ENCODE measurements around the gene CPAMD8. TPM values are rescaled to one million over a fixed set of nuclear protein-coding genes. Genes with fewer than 3 reads are reported as not detected.

Gene CPAMD8
- total RNA-seq, 5 donors from 2014 or later (not counting 1 experiment from before 2014, with no cell fraction given) = 2.1 to 6.2 (median 2.9) TPM

GRCh38 chr19:16928351-16928750 lies 98.3 kb downstream of the CPAMD8 start:
- Histone ChIP-seq H3K9me3 (peaks cover under 1% of the 10 kb centered on the region), H3K27ac (ENCODE audit: low read length) (no peak overlapping the region), H3K27me3 (replicated peaks in 1 of 2; ENCODE audit: control insufficient read depth in 2 of 2, extremely low read depth in 1 of 2, insufficient read depth in 2 of 2, low read length in 1 of 2) (peaks cover 0 to 33% of the 10 kb centered on the region in 2 experiments), H3K4me3 (ENCODE audit: control insufficient read depth in 1 of 2, extremely low read depth in 1 of 2, low read length in 1 of 2) (no peak overlapping the region), H3K36me3 (ENCODE audit: control insufficient read depth in 2 of 2, extremely low read depth in 1 of 2, insufficient read depth in 1 of 2, low read length in 1 of 2) (no peaks in the 10 kb centered on the region), H3K4me1 (ENCODE audit: control insufficient read depth in 1 of 2, extremely low read depth in 1 of 2, insufficient read depth in 2 of 2, low read length in 2 of 2) (no peaks in the 10 kb centered on the region)
- H3K9me3 Mint-ChIP-seq = peaks cover 11 to 14% (median 13%) of the 10 kb centered on the region in 3 donors
- DNase-seq (no peak), ATAC-seq (replicated peaks in 1 of 4) (no peak)
- H3K36me3 Mint-ChIP-seq = peaks cover 3% of the 10 kb centered on the region
- ChIA-PET CTCF (no interaction called here), POLR2A (no interaction called here)
- H3K27me3 Mint-ChIP-seq = peaks cover 16 to 25% of the 10 kb centered on the region in 2 donors
- H3K4me1 Mint-ChIP-seq = no peaks in the 10 kb centered on the region
- H3K4me3 Mint-ChIP-seq = no peak overlapping the region
- no CpG with 5 or more reads among the region's 2 CpGs for WGBS (ENCODE audit: insufficient coverage)
- no peak overlapping the region for H3K27ac Mint-ChIP-seq

GRCh38 chr19:16927883-16928282 lies 98.7 kb downstream of the CPAMD8 start:
- ChIA-PET CTCF (no interaction called here), POLR2A (no interaction called here)
- ATAC-seq (replicated peaks in 1 of 4) (no peak), DNase-seq (no peak)
- WGBS (ENCODE audit: insufficient coverage) = 94% methylated on average over 13 of the region's 13 CpGs
- no peak overlapping the region for H3K27ac Mint-ChIP-seq
- Histone ChIP-seq H3K27me3 (replicated peaks in 1 of 2; ENCODE audit: control insufficient read depth in 2 of 2, extremely low read depth in 1 of 2, insufficient read depth in 2 of 2, low read length in 1 of 2) (peaks cover 0 to 33% of the 10 kb centered on the region in 2 experiments), H3K36me3 (ENCODE audit: control insufficient read depth in 2 of 2, extremely low read depth in 1 of 2, insufficient read depth in 1 of 2, low read length in 1 of 2) (no peaks in the 10 kb centered on the region), H3K4me3 (ENCODE audit: control insufficient read depth in 1 of 2, extremely low read depth in 1 of 2, low read length in 1 of 2) (no peak overlapping the region), H3K9me3 (no peaks in the 10 kb centered on the region), H3K4me1 (ENCODE audit: control insufficient read depth in 1 of 2, extremely low read depth in 1 of 2, insufficient read depth in 2 of 2, low read length in 2 of 2) (no peaks in the 10 kb centered on the region), H3K27ac (ENCODE audit: low read length) (no peak overlapping the region)
- H3K4me1 Mint-ChIP-seq = no peaks in the 10 kb centered on the region
- H3K9me3 Mint-ChIP-seq = peaks cover 8 to 13% (median 12%) of the 10 kb centered on the region in 3 donors
- peaks cover 3% of the 10 kb centered on the region for H3K36me3 Mint-ChIP-seq
- no peak overlapping the region for H3K4me3 Mint-ChIP-seq
- peaks cover 16 to 25% of the 10 kb centered on the region in 2 donors for H3K27me3 Mint-ChIP-seq

- H3K4me3 Mint-ChIP-seq = no peak overlapping the region
- 85% methylated on average over 13 of the region's 13 CpGs for WGBS (ENCODE audit: insufficient coverage)
- no peak overlapping the region for H3K27ac Mint-ChIP-seq
Measured at GRCh38 chr19:16922949-16923348, 103.7 kb downstream of the CPAMD8 start.

GRCh38 chr19:16922592-16922934 lies 104.0 kb downstream of the CPAMD8 start:
- no peak overlapping the region for H3K27ac ChIP-seq (ENCODE audit: low read length)
- H3K27me3 ChIP-seq (replicated peaks in 1 of 2; ENCODE audit: control insufficient read depth in 2 of 2, extremely low read depth in 1 of 2, insufficient read depth in 2 of 2, low read length in 1 of 2) = peaks cover 0 to 23% of the 10 kb centered on the region in 2 experiments
- POLR2A ChIA-PET = no interaction called here
- CTCF ChIA-PET = no interaction called here
- no peaks in the 10 kb centered on the region for H3K9me3 ChIP-seq
- peaks cover 5 to 14% of the 10 kb centered on the region in 2 donors for H3K27me3 Mint-ChIP-seq
- H3K4me3 ChIP-seq (ENCODE audit: control insufficient read depth in 1 of 2, extremely low read depth in 1 of 2, low read length in 1 of 2) = no peak overlapping the region
- H3K9me3 Mint-ChIP-seq = peaks cover 7 to 14% (median 12%) of the 10 kb centered on the region in 3 donors
- H3K36me3 Mint-ChIP-seq = peaks cover 3% of the 10 kb centered on the region
- no peak overlapping the region for H3K27ac Mint-ChIP-seq
- H3K36me3 ChIP-seq (ENCODE audit: control insufficient read depth in 2 of 2, extremely low read depth in 1 of 2, insufficient read depth in 1 of 2, low read length in 1 of 2) = no peaks in the 10 kb centered on the region
- WGBS (ENCODE audit: insufficient coverage) = 38% methylated on average over 1 of the region's 1 CpG
- no peak for DNase-seq
- H3K4me1 Mint-ChIP-seq = no peaks in the 10 kb centered on the region
- ATAC-seq (replicated peaks in 1 of 4) = no peak
- no peaks in the 10 kb centered on the region for H3K4me1 ChIP-seq (ENCODE audit: control insufficient read depth in 1 of 2, extremely low read depth in 1 of 2, insufficient read depth in 2 of 2, low read length in 2 of 2)
- H3K4me3 Mint-ChIP-seq = no peak overlapping the region

More at GRCh38 chr19:16922949-16923348, 103.7 kb downstream of the CPAMD8 start:
- Mint-ChIP-seq H3K9me3 (peaks cover 7 to 14% (median 12%) of the 10 kb centered on the region in 3 donors), H3K4me1 (no peaks in the 10 kb centered on the region), H3K36me3 (peaks cover 3% of the 10 kb centered on the region), H3K27me3 (peaks cover 5 to 17% of the 10 kb centered on the region in 2 donors)
- DNase-seq (no peak), ATAC-seq (replicated peaks in 1 of 4) (no peak)
- Histone ChIP-seq H3K36me3 (ENCODE audit: control insufficient read depth in 2 of 2, extremely low read depth in 1 of 2, insufficient read depth in 1 of 2, low read length in 1 of 2) (no peaks in the 10 kb centered on the region), H3K27me3 (replicated peaks in 1 of 2; ENCODE audit: control insufficient read depth in 2 of 2, extremely low read depth in 1 of 2, insufficient read depth in 2 of 2, low read length in 1 of 2) (peaks cover 0 to 25% of the 10 kb centered on the region in 2 experiments), H3K27ac (ENCODE audit: low read length) (no peak overlapping the region), H3K4me1 (ENCODE audit: control insufficient read depth in 1 of 2, extremely low read depth in 1 of 2, insufficient read depth in 2 of 2, low read length in 2 of 2) (no peaks in the 10 kb centered on the region), H3K4me3 (ENCODE audit: control insufficient read depth in 1 of 2, extremely low read depth in 1 of 2, low read length in 1 of 2) (no peak overlapping the region), H3K9me3 (no peaks in the 10 kb centered on the region)
- ChIA-PET CTCF (no interaction called here), POLR2A (no interaction called here)

- POLR2A ChIA-PET = no interaction called here
- DNase-seq = no peak
- CTCF ChIA-PET = no interaction called here
- Mint-ChIP-seq H3K27ac (no peak overlapping the region), H3K9me3 (peaks cover 6 to 14% (median 12%) of the 10 kb centered on the region in 3 donors), H3K4me1 (no peaks in the 10 kb centered on the region), H3K27me3 (peaks cover 5 to 17% of the 10 kb centered on the region in 2 donors), H3K36me3 (peaks cover 3% of the 10 kb centered on the region), H3K4me3 (no peak overlapping the region)
- H3K9me3 ChIP-seq = no peaks in the 10 kb centered on the region
- 82% methylated on average over 21 of the region's 21 CpGs for WGBS (ENCODE audit: insufficient coverage)
- no peak overlapping the region for H3K4me3 ChIP-seq (ENCODE audit: control insufficient read depth in 1 of 2, extremely low read depth in 1 of 2, low read length in 1 of 2)
- no peak overlapping the region for H3K27ac ChIP-seq (ENCODE audit: low read length)
- H3K36me3 ChIP-seq (ENCODE audit: control insufficient read depth in 2 of 2, extremely low read depth in 1 of 2, insufficient read depth in 1 of 2, low read length in 1 of 2) = no peaks in the 10 kb centered on the region
- H3K27me3 ChIP-seq (replicated peaks in 1 of 2; ENCODE audit: control insufficient read depth in 2 of 2, extremely low read depth in 1 of 2, insufficient read depth in 2 of 2, low read length in 1 of 2) = peaks cover 0 to 25% of the 10 kb centered on the region in 2 experiments
- H3K4me1 ChIP-seq (ENCODE audit: control insufficient read depth in 1 of 2, extremely low read depth in 1 of 2, insufficient read depth in 2 of 2, low read length in 2 of 2) = no peaks in the 10 kb centered on the region
- no peak for ATAC-seq (replicated peaks in 1 of 4)
Measured at GRCh38 chr19:16921766-16922591, 104.6 kb downstream of the CPAMD8 start.

GRCh38 chr19:16920816-16921529 lies 105.6 kb downstream of the CPAMD8 start:
- no peaks in the 10 kb centered on the region for H3K4me1 ChIP-seq (ENCODE audit: control insufficient read depth in 1 of 2, extremely low read depth in 1 of 2, insufficient read depth in 2 of 2, low read length in 2 of 2)
- no peak overlapping the region for H3K27ac ChIP-seq (ENCODE audit: low read length)
- H3K4me3 ChIP-seq (ENCODE audit: control insufficient read depth in 1 of 2, extremely low read depth in 1 of 2, low read length in 1 of 2) = no peak overlapping the region
- no peaks in the 10 kb centered on the region for H3K4me1 Mint-ChIP-seq
- H3K27ac Mint-ChIP-seq = no peak overlapping the region
- no peak for ATAC-seq (replicated peaks in 1 of 4)
- no peak for DNase-seq
- peaks cover 8 to 15% of the 10 kb centered on the region in 2 donors for H3K27me3 Mint-ChIP-seq
- no peak overlapping the region for H3K4me3 Mint-ChIP-seq
- H3K9me3 ChIP-seq = no peaks in the 10 kb centered on the region
- peaks cover 0 to 8% (median 7%) of the 10 kb centered on the region in 3 donors for H3K9me3 Mint-ChIP-seq
- H3K36me3 Mint-ChIP-seq = peaks cover 3% of the 10 kb centered on the region
- H3K36me3 ChIP-seq (ENCODE audit: control insufficient read depth in 2 of 2, extremely low read depth in 1 of 2, insufficient read depth in 1 of 2, low read length in 1 of 2) = no peaks in the 10 kb centered on the region
- POLR2A ChIA-PET = no interaction called here
- CTCF ChIA-PET = no interaction called here
- 80% methylated on average over 7 of the region's 12 CpGs for WGBS (ENCODE audit: insufficient coverage)
- H3K27me3 ChIP-seq (replicated peaks in 1 of 2; ENCODE audit: control insufficient read depth in 2 of 2, extremely low read depth in 1 of 2, insufficient read depth in 2 of 2, low read length in 1 of 2) = peaks cover 0 to 25% of the 10 kb centered on the region in 2 experiments
